GM21786 (cell line): Measurements from ENCODE around the gene USP16.
"Not testable (repeated sequence)": the region's sequence is repeated elsewhere in the genome, so short reads cannot be mapped to it uniquely, and the experiment has no call there.

Source experiments
- ATAC-seq: cut with Tn5 transposase; IDR thresholded peaks from one replicate; pipeline ENCODE4 v1.9.1; 2021; ENCODE audit not compliant: unreplicated experiment

USP16 gene

GRCh38 chr21:29033301-29033700, 8.8 kb downstream of the USP16 start:
- no peak for ATAC-seq

DNA sequence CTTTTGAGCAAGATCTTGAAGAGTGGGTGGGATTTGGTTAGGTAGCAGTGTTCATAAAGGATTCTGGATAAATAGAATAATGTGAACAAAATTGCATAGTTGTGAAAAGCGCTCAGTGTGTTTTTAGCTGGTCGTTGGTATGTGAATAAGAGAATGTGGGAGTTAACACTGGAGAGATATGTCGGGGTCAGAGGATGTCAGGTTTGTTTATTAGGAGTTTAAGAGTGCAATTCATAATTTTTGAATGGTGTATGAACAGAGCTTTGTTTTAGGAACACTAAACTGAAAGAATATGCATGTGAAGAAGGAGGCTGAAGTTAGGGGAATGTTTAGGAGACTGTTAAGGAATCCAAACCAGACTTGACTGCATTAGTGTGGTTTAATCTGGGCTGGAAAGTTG, 9.4 kb downstream of the USP16 start:
- ATAC-seq: no peak

- ATAC-seq: no peak
These were observed 10.2 kb downstream of the USP16 start for GRCh38 chr21:29034678-29035077.

DNA sequence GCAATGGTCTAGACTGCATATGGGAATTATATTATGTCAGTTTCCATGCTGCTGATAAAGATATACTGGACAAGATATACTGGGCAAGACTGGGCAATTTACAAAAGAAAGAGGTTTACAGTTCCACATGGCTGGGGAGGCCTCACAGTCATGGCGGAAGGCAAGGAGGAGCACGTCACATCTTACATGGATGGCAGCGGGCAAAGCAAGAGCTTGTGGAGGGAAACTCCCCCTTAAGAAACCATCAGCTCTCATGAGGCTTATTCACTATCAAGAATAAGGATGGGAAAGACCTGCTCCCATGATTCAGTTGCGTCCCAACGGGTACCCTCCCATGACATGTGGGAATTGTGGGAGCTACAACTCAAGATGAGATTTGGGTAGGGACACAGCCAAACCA, 27.8 kb downstream of the USP16 start:
- ATAC-seq: no peak

DNA sequence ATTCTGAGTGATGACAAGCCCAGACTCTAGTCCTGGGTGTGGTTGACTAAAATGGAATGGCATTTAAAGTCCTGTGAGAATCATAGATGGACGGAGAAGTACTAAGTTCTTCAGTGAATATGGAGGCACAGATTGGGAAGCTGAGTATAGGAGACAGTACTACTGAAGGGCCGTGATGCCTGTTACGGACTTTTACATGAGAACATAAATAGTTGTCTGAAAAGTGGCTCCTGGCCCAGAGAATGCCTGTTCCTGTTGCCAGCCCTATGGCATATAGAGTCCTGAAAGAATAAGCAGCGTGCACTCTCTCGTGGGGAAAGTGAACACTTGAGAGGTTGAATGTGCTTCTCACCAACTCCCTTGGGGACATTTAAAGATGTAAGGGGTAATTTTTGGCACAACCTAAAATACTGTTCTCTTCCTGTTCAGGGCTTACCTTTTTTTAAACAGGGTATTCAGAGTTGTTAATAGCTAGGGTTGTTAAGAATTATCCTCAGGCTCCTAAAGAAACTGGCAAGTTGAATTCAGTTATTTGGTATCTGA, 28.6 kb downstream of the USP16 start:
- no peak for ATAC-seq

DNA sequence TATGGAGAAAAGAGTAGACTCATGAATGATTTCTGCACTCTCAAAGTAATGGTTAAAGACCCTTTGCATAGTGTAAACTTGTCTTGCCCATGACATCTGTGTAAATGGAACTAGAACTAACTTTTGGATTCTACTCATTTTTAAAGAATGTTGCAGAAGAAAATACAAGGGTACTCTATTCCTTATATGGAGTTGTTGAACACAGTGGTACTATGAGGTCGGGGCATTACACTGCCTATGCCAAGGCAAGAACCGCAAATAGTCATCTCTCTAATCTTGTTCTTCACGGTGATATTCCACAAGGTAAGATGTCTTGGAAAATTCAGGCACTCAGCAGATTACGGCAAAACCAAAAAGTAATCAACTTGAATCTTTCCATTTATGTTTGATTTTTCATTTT, 29.2 kb downstream of the USP16 start:
- ATAC-seq: no peak

- no peak for ATAC-seq
These were observed 30.6 kb downstream of the USP16 start for GRCh38 chr21:29055080-29055479.

- no peak for ATAC-seq
These were observed 31.5 kb downstream of the USP16 start for GRCh38 chr21:29056005-29056404.

GRCh38 chr21:29056538-29057050, 32.1 kb downstream of the USP16 start:
- ATAC-seq: no peak

- peak; percentile 99 for ATAC-seq
These were observed 40.5 kb downstream of the USP16 start for GRCh38 chr21:29064850-29065481.

- ATAC-seq: no peak
These were observed 48.4 kb downstream of the USP16 start for GRCh38 chr21:29072873-29073221.

GRCh38 chr21:29073222-29074006, 48.9 kb downstream of the USP16 start, which contains the start of gene CCT8:
TSS of gene CCT8 (minus strand) at chr21:29073648. CDS start at chr21:29073590, 58 bp downstream.
- peak; percentile 94 for ATAC-seq

DNA sequence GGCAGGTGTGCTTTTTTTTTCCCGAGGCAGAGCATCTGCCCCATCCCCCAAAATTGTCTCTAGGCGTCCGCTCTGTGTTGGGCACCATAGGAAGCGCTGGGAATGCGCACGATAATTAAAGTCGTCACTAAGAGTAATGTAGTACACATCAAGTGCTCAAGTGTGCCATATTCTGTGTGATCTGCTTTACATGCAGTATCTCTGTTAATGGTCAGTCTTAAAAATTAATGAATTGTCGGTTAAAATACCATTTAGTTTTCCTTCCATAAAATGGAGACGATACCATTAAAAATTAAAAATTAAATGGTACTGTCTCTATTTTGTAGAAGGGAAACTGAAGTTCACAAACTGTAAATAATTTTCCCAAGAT, 49.5 kb downstream of the USP16 start:
- ATAC-seq: peak; percentile 23

GRCh38 chr21:29074783-29075182, 50.3 kb downstream of the USP16 start:
- ATAC-seq: no peak

GRCh38 chr21:29075706-29076466, 51.4 kb downstream of the USP16 start:
- ATAC-seq: no peak

- ATAC-seq: not testable (repeated sequence)
These were observed 52.5 kb downstream of the USP16 start for GRCh38 chr21:29076731-29077640.

DNA sequence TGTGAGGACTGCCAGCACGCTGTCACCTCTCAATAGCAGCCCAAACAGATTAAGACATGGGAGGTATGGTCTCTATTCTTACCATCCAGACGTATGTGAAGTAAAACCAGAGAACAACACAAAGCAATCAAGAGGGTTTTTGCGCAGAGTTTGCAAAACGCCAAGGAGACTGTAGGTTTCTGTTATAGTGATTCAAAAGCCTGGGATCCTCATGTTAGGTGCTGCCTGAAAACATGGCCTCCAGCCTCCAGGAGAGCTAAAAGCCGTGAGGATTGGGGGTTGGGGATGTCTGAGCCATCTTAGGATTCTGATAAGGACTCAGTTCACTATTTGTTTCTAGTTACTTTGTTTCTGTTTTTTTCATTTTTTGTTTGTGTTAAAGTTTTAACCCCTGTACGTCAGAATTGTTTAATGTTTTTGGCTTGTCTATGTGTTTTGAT, 53.2 kb downstream of the USP16 start:
- no peak for ATAC-seq

DNA sequence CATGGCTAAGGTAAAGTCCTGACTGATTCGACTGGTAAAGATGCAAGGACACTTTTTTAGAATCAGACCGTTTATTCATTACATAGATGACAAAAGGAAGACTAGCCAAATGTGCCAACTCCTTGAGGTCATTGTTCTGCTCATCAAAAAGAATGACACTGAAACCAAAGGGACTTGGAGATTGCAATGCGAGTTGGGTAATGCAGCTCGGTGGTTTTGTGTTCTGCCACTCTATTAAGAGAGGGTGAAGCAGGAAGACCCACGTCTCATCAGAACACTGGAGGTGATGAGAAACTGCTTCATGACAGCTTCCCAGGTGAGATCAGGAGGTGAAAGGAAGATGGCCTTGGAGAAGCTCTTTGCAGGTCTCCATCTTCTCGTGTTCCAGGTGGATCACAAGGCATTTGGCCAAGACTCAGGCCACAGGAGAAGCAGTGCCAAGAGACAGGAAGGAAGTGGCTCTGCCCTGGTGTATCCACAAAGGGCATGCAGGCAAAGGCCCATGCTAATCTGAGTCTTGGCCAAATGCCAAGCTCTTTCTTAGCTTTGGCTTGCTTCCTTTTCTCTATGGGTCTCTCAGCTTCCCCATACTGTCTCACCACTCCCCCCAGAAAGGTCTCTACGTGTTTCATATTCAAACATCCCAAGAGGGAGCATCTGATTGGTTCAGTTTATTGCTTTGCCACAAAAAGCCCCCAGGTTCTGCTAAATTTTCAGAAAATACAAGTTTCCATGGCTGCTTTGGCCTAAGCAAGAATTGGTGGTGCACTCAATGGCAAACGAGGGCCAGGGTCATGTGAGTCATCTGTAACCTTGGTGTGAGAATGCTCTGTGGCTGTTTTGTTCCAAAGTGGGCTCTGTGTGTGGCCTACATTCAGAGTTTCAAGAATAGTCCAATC, 54.6 kb downstream of the USP16 start:
- peak; percentile 60 for ATAC-seq

GRCh38 chr21:29080454-29080941, 56.0 kb downstream of the USP16 start:
- no peak for ATAC-seq
